Measurements from ENCODE around the gene LMX1A. TPM values are rescaled to one million over a fixed set of nuclear protein-coding genes. Genes with fewer than 3 reads are reported as not detected.
A peak's percentile ranks its signal among the peaks of the same experiment; 100 is the strongest.

LMX1A gene
- total and polyA plus RNA-seq, 12 donors, result 0.08 TPM; not detected in 11

GRCh38 chr1:165395901-165396300 is 39.4 kb upstream of the LMX1A start:
- intact Hi-C loops (cut with DNase I), result loop anchor here (10.0 kb wide), 1 partner anchor 519 kb away; no protein-coding TSS in a partner anchor

GRCh38 chr1:165395478-165395877 is 39.0 kb upstream of the LMX1A start:
- Histone ChIP-seq H3K27me3 (peaks cover 11% of the 10 kb centered on the region), H3K9me3 (replicated peaks in 1 of 3) (no peaks in the 10 kb centered on the region), H3K36me3 (replicated peaks in 1 of 2) (no peaks in the 10 kb centered on the region), H3K4me3 (no peak overlapping the region), H3K4me1 (replicated peaks in 1 of 2) (peaks cover 0 to 5% of the 10 kb centered on the region in 2 donors), H3K27ac (no peak overlapping the region)
- DNase-seq, result no peak
- TF ChIP-seq CTCF (IDR thresholded peaks at IDR 0.05), result no peak
- TF ChIP-seq POLR2A (IDR thresholded peaks at IDR 0.05), result no peak
- intact Hi-C loops (cut with DNase I), result loop anchor here (10.0 kb wide), 1 partner anchor 519 kb away; no protein-coding TSS in a partner anchor

More at GRCh38 chr1:165395901-165396300, 39.4 kb upstream of the LMX1A start:
- peaks cover 10% of the 10 kb centered on the region for H3K27me3 ChIP-seq
- WGBS, 4 donors, result 82 to 96% (median 90%) methylated on average over 3 to 4 of the region's 4 CpGs
- peaks cover 0 to 5% of the 10 kb centered on the region in 2 donors for H3K4me1 ChIP-seq (replicated peaks in 1 of 2)
- no peak overlapping the region for H3K27ac ChIP-seq
- H3K4me3 ChIP-seq, result no peak overlapping the region
- H3K36me3 ChIP-seq (replicated peaks in 1 of 2), result no peaks in the 10 kb centered on the region
- DNase-seq, result no peak
- H3K9me3 ChIP-seq (replicated peaks in 1 of 3), result no peaks in the 10 kb centered on the region
- no peak for TF ChIP-seq POLR2A (IDR thresholded peaks at IDR 0.05)
- no peak for TF ChIP-seq CTCF (IDR thresholded peaks at IDR 0.05)

GRCh38 chr1:165392634-165393571 is 36.4 kb upstream of the LMX1A start:
- H3K4me1 ChIP-seq (replicated peaks in 1 of 2), result peaks cover 0 to 5% of the 10 kb centered on the region in 2 donors
- 12 to 15% (median 12%) methylated on average over 18 to 19 of the region's 19 CpGs for WGBS, 4 donors
- no peaks in the 10 kb centered on the region for H3K36me3 ChIP-seq (replicated peaks in 1 of 2)
- intact Hi-C loops (cut with DNase I), result loop anchor here (2.0 to 10.0 kb wide), 2 partner anchors 202 to 522 kb away; no protein-coding TSS in a partner anchor
- H3K27ac ChIP-seq, result no peak overlapping the region
- H3K4me3 ChIP-seq, result no peak overlapping the region
- H3K27me3 ChIP-seq, result peaks cover 11% of the 10 kb centered on the region
- peak; percentile 75 to 86 (median 76) for DNase-seq
- TF ChIP-seq CTCF (IDR thresholded peaks at IDR 0.05) (peak; percentile 81 to 96 (median 91)), POLR2A (IDR thresholded peaks at IDR 0.05) (no peak)
- no peaks in the 10 kb centered on the region for H3K9me3 ChIP-seq (replicated peaks in 1 of 3)

GRCh38 chr1:165389609-165390008 is 33.1 kb upstream of the LMX1A start:
- H3K36me3 ChIP-seq (replicated peaks in 1 of 2), result no peaks in the 10 kb centered on the region
- DNase-seq, result no peak
- 65 to 78% (median 74%) methylated on average over 2 of the region's 2 CpGs for WGBS, 4 donors
- no peak overlapping the region for H3K4me3 ChIP-seq
- H3K27ac ChIP-seq, result no peak overlapping the region
- intact Hi-C loops (cut with DNase I), result loop anchor here (10.0 kb wide), 1 partner anchor 525 kb away; no protein-coding TSS in a partner anchor
- no peak for TF ChIP-seq POLR2A (IDR thresholded peaks at IDR 0.05)
- TF ChIP-seq CTCF (IDR thresholded peaks at IDR 0.05), result no peak
- H3K27me3 ChIP-seq, result peaks cover 9% of the 10 kb centered on the region
- H3K9me3 ChIP-seq (replicated peaks in 1 of 3), result no peaks in the 10 kb centered on the region
- peaks cover 0 to 5% of the 10 kb centered on the region in 2 donors for H3K4me1 ChIP-seq (replicated peaks in 1 of 2)

All from adrenal gland (tissue), 12 donors.